GM19372 (cell line): Measurements from ENCODE around the gene PBLD.

ENCODE experiments used
- ATAC-seq: cut with Tn5 transposase; IDR thresholded peaks from one replicate; pipeline ENCODE4 v1.9.1; 2021; ENCODE audit warnings: mild to moderate bottlenecking, low read depth, moderate library complexity; ENCODE audit not compliant: unreplicated experiment

The PBLD gene

GRCh38 chr10:68239069-68239468 is 93.7 kb downstream of the PBLD start:
- no peak for ATAC-seq

DNA sequence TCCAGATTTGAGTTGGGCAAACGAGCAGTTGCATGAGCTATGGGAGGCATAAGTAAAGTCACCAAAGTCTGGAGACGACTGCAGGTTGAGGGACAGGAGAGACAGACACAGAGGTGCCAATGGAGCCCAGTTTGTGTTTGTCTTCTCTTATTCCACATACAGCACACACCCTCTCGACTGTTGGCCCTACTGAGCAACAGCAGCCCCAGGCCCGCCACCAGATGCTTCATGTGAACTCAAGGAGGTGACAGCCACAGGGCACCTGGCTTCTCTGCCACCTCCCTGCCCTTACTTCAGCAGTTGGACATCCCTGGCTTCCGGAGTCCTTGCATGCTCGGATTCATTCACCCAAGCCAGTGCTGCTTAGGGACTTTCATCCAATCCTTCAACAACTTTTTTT is 94.4 kb downstream of the PBLD start:
- ATAC-seq, result no peak

- no peak for ATAC-seq
Observed at GRCh38 chr10:68237173-68237572, 95.6 kb downstream of the PBLD start.

DNA sequence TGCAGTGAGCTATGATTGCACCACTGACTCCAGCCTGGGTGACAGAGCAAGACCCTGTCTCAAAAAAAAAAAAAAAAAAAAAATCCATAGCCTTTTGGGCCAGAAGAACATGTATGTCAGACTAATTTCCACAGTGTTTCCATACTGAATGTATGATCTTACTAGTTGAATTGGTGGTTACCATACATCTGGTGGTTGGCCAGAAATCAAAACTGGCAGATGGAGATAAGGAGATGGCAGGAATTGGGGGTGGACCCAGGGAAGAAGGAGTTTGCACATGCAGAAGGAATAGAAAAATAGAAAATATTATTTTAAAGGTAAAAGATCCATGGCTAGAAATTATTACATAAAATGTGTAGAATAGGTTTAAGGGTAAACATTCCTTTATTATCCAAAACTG is 97.1 kb downstream of the PBLD start:
- no peak for ATAC-seq

- no peak for ATAC-seq
Observed at GRCh38 chr10:68235111-68235510, 97.6 kb downstream of the PBLD start.

DNA sequence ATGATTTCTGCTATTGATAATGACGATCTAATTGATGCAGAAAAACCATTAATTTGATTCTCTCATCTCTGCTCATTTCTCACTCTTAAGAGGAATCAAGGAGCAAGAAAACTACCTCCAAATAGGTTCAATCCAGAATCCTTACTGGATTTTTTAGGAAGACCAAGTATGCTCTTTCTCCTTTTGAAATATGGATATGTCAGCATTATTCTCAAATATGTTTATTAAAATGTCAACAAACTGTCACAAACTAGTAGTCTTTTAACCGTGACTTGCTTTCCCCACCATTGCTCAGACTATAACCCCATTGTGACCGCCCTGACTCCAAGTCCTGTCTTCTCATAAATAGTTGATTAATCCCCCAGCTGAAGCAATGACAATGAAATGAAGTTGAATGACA is 99.7 kb downstream of the PBLD start:
- ATAC-seq, result no peak
